ENCODE results near the gene NTNG2. TPM values are rescaled to one million over a fixed set of nuclear protein-coding genes. Genes with fewer than 3 reads are reported as not detected.
A peak's percentile ranks its signal among the peaks of the same experiment; 100 is the strongest.

Gene NTNG2, protein sequence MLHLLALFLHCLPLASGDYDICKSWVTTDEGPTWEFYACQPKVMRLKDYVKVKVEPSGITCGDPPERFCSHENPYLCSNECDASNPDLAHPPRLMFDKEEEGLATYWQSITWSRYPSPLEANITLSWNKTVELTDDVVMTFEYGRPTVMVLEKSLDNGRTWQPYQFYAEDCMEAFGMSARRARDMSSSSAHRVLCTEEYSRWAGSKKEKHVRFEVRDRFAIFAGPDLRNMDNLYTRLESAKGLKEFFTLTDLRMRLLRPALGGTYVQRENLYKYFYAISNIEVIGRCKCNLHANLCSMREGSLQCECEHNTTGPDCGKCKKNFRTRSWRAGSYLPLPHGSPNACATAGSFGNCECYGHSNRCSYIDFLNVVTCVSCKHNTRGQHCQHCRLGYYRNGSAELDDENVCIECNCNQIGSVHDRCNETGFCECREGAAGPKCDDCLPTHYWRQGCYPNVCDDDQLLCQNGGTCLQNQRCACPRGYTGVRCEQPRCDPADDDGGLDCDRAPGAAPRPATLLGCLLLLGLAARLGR
- polyA plus RNA-seq (2013, experiment 1 of 2) = 0.45 TPM
- 1.3 TPM for polyA plus RNA-seq (2013, experiment 2 of 2)

GRCh38 chr9:132161743-132162184, at the start of gene NTNG2:
Gene NTNG2, plus strand, starts transcription at chr9:132162058. Its CDS starts 4,774 bp downstream, at chr9:132166832.
- no peak within 1 kb of the TSS for H3K27ac ChIP-seq (ENCODE audit: low read depth, low read length)
- under 1% methylated on average over 67 of the region's 67 CpGs for WGBS

GRCh38 chr9:132114102-132114707, 47.7 kb upstream of the NTNG2 start:
- H3K4me3 ChIP-seq (ENCODE audit: low read length) = no peak overlapping the region
- peaks cover 4% of the 10 kb centered on the region for H3K27me3 ChIP-seq (ENCODE audit: insufficient read depth, low read length)
- no peaks in the 10 kb centered on the region for H3K4me1 ChIP-seq (ENCODE audit: insufficient read depth, low read length)
- no peak overlapping the region for H3K9ac ChIP-seq (ENCODE audit: low read depth, low read length)
- H3K9me3 ChIP-seq (ENCODE audit: insufficient read depth, low read depth, low read length) = no peaks in the 10 kb centered on the region
- H3K27ac ChIP-seq (ENCODE audit: low read depth, low read length) = no peak overlapping the region
- H3K36me3 ChIP-seq (ENCODE audit: insufficient read depth, low read length) = no peaks in the 10 kb centered on the region
- 36% methylated on average over 16 of the region's 18 CpGs for whole genome bisulfite sequencing

More at GRCh38 chr9:132161743-132162184, at the start of gene NTNG2:
- peak within 1 kb of the TSS; percentile 58 for H3K4me3 ChIP-seq (ENCODE audit: low read length)
- no peaks in the 10 kb centered on the region for H3K9me3 ChIP-seq (ENCODE audit: insufficient read depth, low read depth, low read length)
- H3K9ac ChIP-seq (ENCODE audit: low read depth, low read length) = no peak within 1 kb of the TSS
- H3K36me3 ChIP-seq (ENCODE audit: insufficient read depth, low read length) = no peaks in the 10 kb centered on the region
- H3K27me3 ChIP-seq (ENCODE audit: insufficient read depth, low read length) = peaks cover 90% of the 10 kb centered on the region
- H3K4me1 ChIP-seq (ENCODE audit: insufficient read depth, low read length) = peaks cover 14% of the 10 kb centered on the region

- no peak overlapping the region for H3K9ac ChIP-seq (ENCODE audit: low read depth, low read length)
- 87% methylated on average over 3 of the region's 3 CpGs for WGBS
- H3K9me3 ChIP-seq (ENCODE audit: insufficient read depth, low read depth, low read length) = no peaks in the 10 kb centered on the region
- no peak overlapping the region for H3K4me3 ChIP-seq (ENCODE audit: low read length)
- no peaks in the 10 kb centered on the region for H3K36me3 ChIP-seq (ENCODE audit: insufficient read depth, low read length)
- H3K27me3 ChIP-seq (ENCODE audit: insufficient read depth, low read length) = peaks cover 4% of the 10 kb centered on the region
- H3K27ac ChIP-seq (ENCODE audit: low read depth, low read length) = no peak overlapping the region
- H3K4me1 ChIP-seq (ENCODE audit: insufficient read depth, low read length) = 0 out of 2 replicates have a peak, but pooled peaks cover under 1% of the 10 kb centered on the region
These were observed 45.3 kb upstream of the NTNG2 start for GRCh38 chr9:132116583-132116982.

- no peaks in the 10 kb centered on the region for H3K36me3 ChIP-seq (ENCODE audit: insufficient read depth, low read length)
- no peak overlapping the region for H3K9ac ChIP-seq (ENCODE audit: low read depth, low read length)
- H3K27ac ChIP-seq (ENCODE audit: low read depth, low read length) = no peak overlapping the region
- peaks cover 2% of the 10 kb centered on the region; the same call in 1 of the 2 replicates for H3K27me3 ChIP-seq (ENCODE audit: insufficient read depth, low read length)
- peaks cover 9% of the 10 kb centered on the region for H3K4me1 ChIP-seq (ENCODE audit: insufficient read depth, low read length)
- 94% methylated on average over 3 of the region's 3 CpGs for WGBS
- no peak overlapping the region for H3K4me3 ChIP-seq (ENCODE audit: low read length)
- no peaks in the 10 kb centered on the region for H3K9me3 ChIP-seq (ENCODE audit: insufficient read depth, low read depth, low read length)
These were observed 44.2 kb upstream of the NTNG2 start for GRCh38 chr9:132117694-132118093.

- Histone ChIP-seq H3K9ac (ENCODE audit: low read depth, low read length) (no peak overlapping the region), H3K4me1 (ENCODE audit: insufficient read depth, low read length) (peaks cover 20% of the 10 kb centered on the region), H3K9me3 (ENCODE audit: insufficient read depth, low read depth, low read length) (no peaks in the 10 kb centered on the region), H3K4me3 (ENCODE audit: low read length) (no peak overlapping the region), H3K27me3 (ENCODE audit: insufficient read depth, low read length) (peaks cover 2% of the 10 kb centered on the region; the same call in 1 of the 2 replicates), H3K36me3 (ENCODE audit: insufficient read depth, low read length) (no peaks in the 10 kb centered on the region), H3K27ac (ENCODE audit: low read depth, low read length) (no peak overlapping the region)
- WGBS = 100% methylated on average over 1 of the region's 2 CpGs
These were observed 40.8 kb upstream of the NTNG2 start for GRCh38 chr9:132121021-132121420.

DNA sequence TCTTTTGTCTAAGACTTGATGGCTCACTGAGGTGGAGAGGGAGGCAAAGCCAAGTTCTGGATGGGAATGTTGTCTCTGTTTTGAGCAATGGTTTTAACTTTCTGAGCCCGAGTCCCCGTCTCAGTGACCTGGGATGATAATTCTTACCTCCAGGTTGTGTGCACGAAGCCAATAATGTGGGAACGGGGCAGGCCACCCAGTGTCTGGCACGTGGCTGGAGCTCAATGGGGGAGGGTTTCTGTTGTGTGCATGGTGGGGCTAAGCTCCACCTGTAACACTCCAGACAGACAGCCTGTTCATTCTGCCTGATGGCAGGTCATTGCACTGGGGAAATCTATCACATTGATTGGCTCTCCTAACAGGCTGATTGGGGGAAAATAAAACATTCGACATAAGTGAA, 37.1 kb upstream of the NTNG2 start:
- Histone ChIP-seq H3K27ac (ENCODE audit: low read depth, low read length) (no peak overlapping the region), H3K27me3 (ENCODE audit: insufficient read depth, low read length) (no peaks in the 10 kb centered on the region; the same call in 1 of the 2 replicates), H3K9ac (ENCODE audit: low read depth, low read length) (no peak overlapping the region), H3K4me3 (ENCODE audit: low read length) (no peak overlapping the region), H3K9me3 (ENCODE audit: insufficient read depth, low read depth, low read length) (no peaks in the 10 kb centered on the region), H3K4me1 (ENCODE audit: insufficient read depth, low read length) (peaks cover 31% of the 10 kb centered on the region), H3K36me3 (ENCODE audit: insufficient read depth, low read length) (no peaks in the 10 kb centered on the region)
- WGBS = 67% methylated on average over 6 of the region's 6 CpGs

GRCh38 chr9:132125361-132125760, 36.5 kb upstream of the NTNG2 start:
- H3K4me3 ChIP-seq (ENCODE audit: low read length) = no peak overlapping the region
- peaks cover 31% of the 10 kb centered on the region for H3K4me1 ChIP-seq (ENCODE audit: insufficient read depth, low read length)
- H3K9me3 ChIP-seq (ENCODE audit: insufficient read depth, low read depth, low read length) = no peaks in the 10 kb centered on the region
- no peak overlapping the region for H3K9ac ChIP-seq (ENCODE audit: low read depth, low read length)
- H3K27ac ChIP-seq (ENCODE audit: low read depth, low read length) = 0 out of 2 replicates have a peak overlapping the region, but pooled peaks have one; percentile 57
- 28% methylated on average over 7 of the region's 7 CpGs for WGBS
- H3K27me3 ChIP-seq (ENCODE audit: insufficient read depth, low read length) = no peaks in the 10 kb centered on the region; the same call in 1 of the 2 replicates
- H3K36me3 ChIP-seq (ENCODE audit: insufficient read depth, low read length) = no peaks in the 10 kb centered on the region

DNA sequence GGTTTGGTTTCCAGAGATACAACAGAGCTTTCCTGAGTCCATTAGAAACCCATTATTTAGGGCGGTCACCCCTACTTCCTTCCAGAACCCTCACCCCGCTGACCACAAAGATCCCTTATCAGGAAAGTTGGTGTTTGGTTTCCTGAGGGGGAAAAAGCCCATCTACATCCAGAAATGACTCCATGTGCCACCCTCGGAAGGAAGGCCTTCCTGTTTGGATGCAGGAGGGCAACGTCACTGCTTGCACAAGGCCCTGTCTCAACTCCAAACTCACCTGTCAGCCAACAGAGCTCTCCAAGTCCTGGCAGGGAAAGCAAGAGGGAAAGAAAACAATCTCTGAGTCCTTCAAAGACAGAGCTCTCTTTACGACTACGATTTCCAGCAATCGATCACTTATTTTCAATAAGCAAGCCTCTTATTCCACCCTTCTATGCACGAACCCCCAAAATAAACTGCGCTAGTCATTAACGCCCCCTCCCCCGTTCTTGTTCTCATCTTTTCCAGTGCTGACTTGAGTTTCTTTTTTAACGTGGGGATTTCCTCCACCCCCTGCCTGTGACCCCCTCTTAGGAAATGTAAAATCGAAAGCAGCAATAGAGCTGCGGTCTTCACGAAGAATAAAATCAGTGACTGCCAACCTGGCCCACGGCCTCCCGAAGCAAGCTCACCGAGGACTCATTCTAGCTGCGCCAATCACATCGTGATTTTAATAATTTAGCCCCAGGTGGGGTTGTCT, 35.7 kb upstream of the NTNG2 start:
- Histone ChIP-seq H3K36me3 (ENCODE audit: insufficient read depth, low read length) (no peaks in the 10 kb centered on the region), H3K27me3 (ENCODE audit: insufficient read depth, low read length) (no peaks in the 10 kb centered on the region; the same call in 1 of the 2 replicates), H3K9ac (ENCODE audit: low read depth, low read length) (no peak overlapping the region), H3K4me1 (ENCODE audit: insufficient read depth, low read length) (peaks cover 31% of the 10 kb centered on the region), H3K9me3 (ENCODE audit: insufficient read depth, low read depth, low read length) (no peaks in the 10 kb centered on the region), H3K27ac (ENCODE audit: low read depth, low read length) (no peak overlapping the region), H3K4me3 (ENCODE audit: low read length) (no peak overlapping the region)
- WGBS = 73% methylated on average over 19 of the region's 20 CpGs

- no peaks in the 10 kb centered on the region for H3K9me3 ChIP-seq (ENCODE audit: insufficient read depth, low read depth, low read length)
- WGBS = 83% methylated on average over 13 of the region's 13 CpGs
These were observed 35.1 kb upstream of the NTNG2 start for GRCh38 chr9:132126680-132127236.

GRCh38 chr9:132127888-132128534, 33.8 kb upstream of the NTNG2 start:
- 86% methylated on average over 15 of the region's 15 CpGs for WGBS
- H3K27ac ChIP-seq (ENCODE audit: low read depth, low read length) = no peak overlapping the region
- H3K4me1 ChIP-seq (ENCODE audit: insufficient read depth, low read length) = peaks cover 22% of the 10 kb centered on the region
- H3K36me3 ChIP-seq (ENCODE audit: insufficient read depth, low read length) = no peaks in the 10 kb centered on the region
- H3K9ac ChIP-seq (ENCODE audit: low read depth, low read length) = no peak overlapping the region
- no peaks in the 10 kb centered on the region for H3K9me3 ChIP-seq (ENCODE audit: insufficient read depth, low read depth, low read length)
- no peaks in the 10 kb centered on the region for H3K27me3 ChIP-seq (ENCODE audit: insufficient read depth, low read length)
- no peak overlapping the region for H3K4me3 ChIP-seq (ENCODE audit: low read length)

More at GRCh38 chr9:132126680-132127236, 35.1 kb upstream of the NTNG2 start:
- H3K27ac ChIP-seq (ENCODE audit: low read depth, low read length) = no peak overlapping the region
- no peaks in the 10 kb centered on the region for H3K36me3 ChIP-seq (ENCODE audit: insufficient read depth, low read length)
- no peak overlapping the region for H3K9ac ChIP-seq (ENCODE audit: low read depth, low read length)
- no peak overlapping the region for H3K4me3 ChIP-seq (ENCODE audit: low read length)
- H3K4me1 ChIP-seq (ENCODE audit: insufficient read depth, low read length) = peaks cover 29% of the 10 kb centered on the region
- H3K27me3 ChIP-seq (ENCODE audit: insufficient read depth, low read length) = no peaks in the 10 kb centered on the region; the same call in 1 of the 2 replicates
